OCI-LY1 (cell line): ENCODE data around the gene GPR160.

Source experiments
- H2AFZ ChIP-seq: fragments of 200-600 bp; sonication (generic), shearing (Covaris generic); 2 replicates; pipeline ENCODE4 v1.6.0; 2014; ENCODE audit warnings: antibody characterized with exemption, mild to moderate bottlenecking, low read length
- H3F3A ChIP-seq: fragments of 200-600 bp; sonication (generic), shearing (Covaris generic); 2 replicates; pipeline ENCODE4 v1.6.0; 2014; ENCODE audit warnings: mild to moderate bottlenecking, antibody characterized with exemption, low read length, moderate library complexity; ENCODE audit not compliant: insufficient read depth
- H3K27ac ChIP-seq: fragments of 200-600 bp; sonication (generic); 2 replicates; pipeline ENCODE4 v1.5.1; 2014; ENCODE audit warnings: low read length, mixed run types, mild to moderate bottlenecking, low read depth; ENCODE audit not compliant: poor library complexity, severe bottlenecking
- H3K27me3 ChIP-seq: fragments of 200-600 bp; sonication (generic); 2 replicates; pipeline ENCODE4 v1.6.0; 2014; ENCODE audit warnings: antibody characterized with exemption, mild to moderate bottlenecking, low read length, moderate library complexity; ENCODE audit not compliant: insufficient read depth
- H3K36me3 ChIP-seq: fragments of 200-600 bp; sonication (generic); 2 replicates; pipeline ENCODE4 v1.6.1; 2014; ENCODE audit warnings: mild to moderate bottlenecking, antibody characterized with exemption, low read length, moderate library complexity, mixed read lengths; ENCODE audit not compliant: insufficient read depth
- H3K4me1 ChIP-seq: fragments of 200-600 bp; sonication (generic); 2 replicates; pipeline ENCODE4 v1.5.1; 2014; ENCODE audit warnings: mild to moderate bottlenecking, low read length, moderate library complexity; ENCODE audit not compliant: insufficient read depth, severe bottlenecking
- H3K4me2 ChIP-seq: fragments of 200-600 bp; sonication (generic), shearing (Covaris generic); 2 replicates; pipeline ENCODE4 v1.6.1; 2014; ENCODE audit warnings: low read length
- H3K4me3 ChIP-seq: fragments of 200-600 bp; sonication (generic); 2 replicates; pipeline ENCODE4 v1.5.1; 2014; ENCODE audit warnings: low read length, low read depth, mild to moderate bottlenecking, mixed read lengths; ENCODE audit not compliant: poor library complexity, severe bottlenecking
- H3K79me2 ChIP-seq: fragments of 200-600 bp; shearing (Covaris generic); 2 replicates; pipeline ENCODE4 v1.6.1; 2016; ENCODE audit warnings: mixed run types, low read length, mixed read lengths; ENCODE audit not compliant: insufficient read depth
- H3K9ac ChIP-seq: fragments of 200-600 bp; sonication (generic), shearing (Covaris generic); 2 replicates; pipeline ENCODE4 v1.6.1; 2014; ENCODE audit warnings: mild to moderate bottlenecking, low read length, mixed read lengths
- H3K9me2 ChIP-seq: fragments of 200-600 bp; sonication (generic), shearing (Covaris generic); 2 replicates; pipeline ENCODE4 v1.6.1; 2014; ENCODE audit warnings: low read depth, mild to moderate bottlenecking, low read length, mixed read lengths
- H3K9me3 ChIP-seq: fragments of 200-600 bp; shearing (Covaris generic); 2 replicates; pipeline ENCODE4 v1.6.1; 2014; ENCODE audit warnings: low read length, mixed read lengths
- H4K20me1 ChIP-seq: fragments of 200-600 bp; sonication (generic), shearing (Covaris generic); 2 replicates; pipeline ENCODE4 v1.6.0; 2016; ENCODE audit warnings: mild to moderate bottlenecking, low read length; ENCODE audit not compliant: insufficient read depth
- CTCF ChIP-seq: fragments of 200-600 bp; sonication (generic), shearing (Covaris generic); IDR thresholded peaks from 2 replicates; pipeline ENCODE4 v1.5.1; 2017; ENCODE audit warnings: mild to moderate bottlenecking, antibody characterized with exemption, low read length, moderate library complexity, mixed read lengths
- EZH2 ChIP-seq: fragments of 200-600 bp; sonication (generic), shearing (Covaris generic); IDR thresholded peaks from 2 replicates; pipeline ENCODE4 v1.8.0; 2017; ENCODE audit warnings: borderline replicate concordance, mixed run types, mild to moderate bottlenecking, antibody characterized with exemption, low read length, moderate library complexity, mixed read lengths

Gene GPR160

DNA sequence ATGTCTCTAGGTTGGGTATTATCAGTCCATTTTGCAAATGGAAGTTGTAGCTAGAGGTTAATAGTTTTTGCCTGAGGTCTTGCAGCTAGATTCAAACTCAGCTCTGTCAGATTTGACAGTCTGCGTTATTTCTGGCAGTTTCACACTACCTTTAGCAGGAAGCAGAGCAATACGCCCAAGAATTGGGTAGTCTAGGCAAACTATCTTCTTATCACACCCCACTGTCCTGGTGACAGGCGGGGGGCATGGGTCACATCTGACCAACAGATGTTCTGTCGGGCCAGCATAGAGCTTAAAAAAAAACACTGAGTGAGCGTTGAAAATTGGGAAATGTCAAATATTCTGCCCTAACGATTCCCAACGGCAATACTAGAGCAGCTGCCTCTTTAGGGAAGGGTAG lies 5.7 kb downstream of the GPR160 start:
- no peaks in the 10 kb centered on the region for H3K79me2 ChIP-seq
- H3K9ac ChIP-seq: no peak overlapping the region
- H3F3A ChIP-seq: no peaks in the 10 kb centered on the region
- no peaks in the 10 kb centered on the region for H3K36me3 ChIP-seq
- no peak overlapping the region for H3K4me2 ChIP-seq
- no peaks in the 10 kb centered on the region for H3K27me3 ChIP-seq
- no peak overlapping the region for H3K4me3 ChIP-seq
- H4K20me1 ChIP-seq: no peaks in the 10 kb centered on the region
- H3K9me3 ChIP-seq: no peaks in the 10 kb centered on the region
- H3K27ac ChIP-seq: peak overlapping the region; percentile 31
- no peaks in the 10 kb centered on the region for H3K9me2 ChIP-seq
- no peak overlapping the region for H2AFZ ChIP-seq
- TF ChIP-seq EZH2 (no peak), CTCF (no peak)
- H3K4me1 ChIP-seq: peaks cover 67% of the 10 kb centered on the region

- Histone ChIP-seq H3K9me2 (no peaks in the 10 kb centered on the region), H3K27ac (peak overlapping the region; percentile 90), H3K4me1 (peaks cover 62% of the 10 kb centered on the region), H3K79me2 (no peaks in the 10 kb centered on the region), H3K36me3 (no peaks in the 10 kb centered on the region), H3K4me2 (peak overlapping the region; percentile 57), H4K20me1 (no peaks in the 10 kb centered on the region), H3F3A (no peaks in the 10 kb centered on the region), H2AFZ (no peak overlapping the region), H3K9me3 (no peaks in the 10 kb centered on the region), H3K9ac (peak overlapping the region; percentile 20; the same call in 1 of the 2 replicates), H3K27me3 (no peaks in the 10 kb centered on the region), H3K4me3 (peak overlapping the region; percentile 15)
- TF ChIP-seq EZH2: no peak
- TF ChIP-seq CTCF: no peak
Measured at GRCh38 chr3:170044271-170044670, 6.5 kb downstream of the GPR160 start.

GRCh38 chr3:170044795-170045244 lies 7.0 kb downstream of the GPR160 start:
- Histone ChIP-seq H3F3A (no peaks in the 10 kb centered on the region), H3K79me2 (no peaks in the 10 kb centered on the region), H3K9ac (peak overlapping the region; percentile 20; the same call in 1 of the 2 replicates), H4K20me1 (no peaks in the 10 kb centered on the region), H3K4me1 (peaks cover 62% of the 10 kb centered on the region), H3K36me3 (no peaks in the 10 kb centered on the region), H3K4me2 (peak overlapping the region; percentile 57), H3K9me2 (no peaks in the 10 kb centered on the region), H3K27me3 (no peaks in the 10 kb centered on the region), H3K4me3 (peak overlapping the region; percentile 15), H3K27ac (peak overlapping the region; percentile 90), H3K9me3 (no peaks in the 10 kb centered on the region), H2AFZ (no peak overlapping the region)
- TF ChIP-seq CTCF (no peak), EZH2 (no peak)
